ENCODE measurements around the gene OVCA2. TPM values are rescaled to one million over a fixed set of nuclear protein-coding genes. Genes with fewer than 3 reads are reported as not detected.
A peak's percentile ranks its signal among the peaks of the same experiment; 100 is the strongest.

The OVCA2 gene
- total RNA-seq, 4 donors from 2014 or later = 19.6 to 40.3 (median 36.5) TPM

DNA sequence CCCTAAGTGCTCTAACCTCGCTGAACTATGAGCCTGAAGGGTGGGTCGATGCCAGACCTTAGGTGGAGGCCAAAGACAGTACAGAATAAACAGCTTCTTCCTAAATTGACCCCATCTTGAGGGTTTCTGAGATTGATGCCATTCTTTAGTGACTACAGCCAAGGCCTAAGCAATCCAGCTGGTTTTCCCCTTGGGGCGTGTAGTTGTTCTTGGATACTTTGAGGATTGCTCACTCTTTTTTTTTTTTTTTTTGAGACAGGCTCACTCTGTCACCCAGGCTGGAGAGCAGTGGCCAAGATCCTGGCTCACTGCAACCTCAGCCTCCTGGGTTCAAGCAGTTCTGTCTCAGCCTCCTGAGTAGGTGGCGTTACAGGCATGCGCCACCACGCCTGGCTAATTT lies 2.0 kb downstream of the OVCA2 start:
- no peak for TF ChIP-seq EP300 (IDR thresholded peaks at IDR 0.05)
- TF ChIP-seq, protein P1, sequence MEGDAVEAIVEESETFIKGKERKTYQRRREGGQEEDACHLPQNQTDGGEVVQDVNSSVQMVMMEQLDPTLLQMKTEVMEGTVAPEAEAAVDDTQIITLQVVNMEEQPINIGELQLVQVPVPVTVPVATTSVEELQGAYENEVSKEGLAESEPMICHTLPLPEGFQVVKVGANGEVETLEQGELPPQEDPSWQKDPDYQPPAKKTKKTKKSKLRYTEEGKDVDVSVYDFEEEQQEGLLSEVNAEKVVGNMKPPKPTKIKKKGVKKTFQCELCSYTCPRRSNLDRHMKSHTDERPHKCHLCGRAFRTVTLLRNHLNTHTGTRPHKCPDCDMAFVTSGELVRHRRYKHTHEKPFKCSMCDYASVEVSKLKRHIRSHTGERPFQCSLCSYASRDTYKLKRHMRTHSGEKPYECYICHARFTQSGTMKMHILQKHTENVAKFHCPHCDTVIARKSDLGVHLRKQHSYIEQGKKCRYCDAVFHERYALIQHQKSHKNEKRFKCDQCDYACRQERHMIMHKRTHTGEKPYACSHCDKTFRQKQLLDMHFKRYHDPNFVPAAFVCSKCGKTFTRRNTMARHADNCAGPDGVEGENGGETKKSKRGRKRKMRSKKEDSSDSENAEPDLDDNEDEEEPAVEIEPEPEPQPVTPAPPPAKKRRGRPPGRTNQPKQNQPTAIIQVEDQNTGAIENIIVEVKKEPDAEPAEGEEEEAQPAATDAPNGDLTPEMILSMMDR (IDR thresholded peaks at IDR 0.05) = no peak
- TF ChIP-seq POLR2AphosphoS5 (IDR thresholded peaks at IDR 0.05) = no peak
- TF ChIP-seq POLR2A (IDR thresholded peaks at IDR 0.05) = no peak
- H3K27me3 ChIP-seq = no peaks in the 10 kb centered on the region
- H3K4me3 ChIP-seq = no peak overlapping the region
- no peaks in the 10 kb centered on the region for H3K9me3 ChIP-seq
- peaks cover 0 to 42% of the 10 kb centered on the region in 2 donors for H3K36me3 ChIP-seq
- peak overlapping the region in 1 of 4 donors; percentile 92 for H3K27ac ChIP-seq
- no peak for ATAC-seq
- H3K4me1 ChIP-seq = peaks cover 0 to 43% (median 13%) of the 10 kb centered on the region in 3 donors
- 39 to 47% methylated on average over 2 to 3 of the region's 6 CpGs for WGBS, 2 donors (ENCODE audit: low coverage in 1 of 2)

- peaks cover 0 to 49% (median 18%) of the 10 kb centered on the region in 3 donors for H3K4me1 ChIP-seq
- TF ChIP-seq POLR2A (IDR thresholded peaks at IDR 0.05) = no peak
- TF ChIP-seq, protein P1 (IDR thresholded peaks at IDR 0.05) = no peak
- H3K27me3 ChIP-seq = no peaks in the 10 kb centered on the region
- WGBS, 2 donors (ENCODE audit: low coverage in 1 of 2) = 33 to 86% methylated on average over 1 of the region's 5 CpGs
- no peaks in the 10 kb centered on the region for H3K9me3 ChIP-seq
- no peak for ATAC-seq
- peaks cover 0 to 36% of the 10 kb centered on the region in 2 donors for H3K36me3 ChIP-seq
- H3K27ac ChIP-seq = peak overlapping the region in 2 of 4 donors; percentile 6 to 31
- H3K4me3 ChIP-seq = no peak overlapping the region
These were observed 2.6 kb downstream of the OVCA2 start for GRCh38 chr17:2044263-2044894.

DNA sequence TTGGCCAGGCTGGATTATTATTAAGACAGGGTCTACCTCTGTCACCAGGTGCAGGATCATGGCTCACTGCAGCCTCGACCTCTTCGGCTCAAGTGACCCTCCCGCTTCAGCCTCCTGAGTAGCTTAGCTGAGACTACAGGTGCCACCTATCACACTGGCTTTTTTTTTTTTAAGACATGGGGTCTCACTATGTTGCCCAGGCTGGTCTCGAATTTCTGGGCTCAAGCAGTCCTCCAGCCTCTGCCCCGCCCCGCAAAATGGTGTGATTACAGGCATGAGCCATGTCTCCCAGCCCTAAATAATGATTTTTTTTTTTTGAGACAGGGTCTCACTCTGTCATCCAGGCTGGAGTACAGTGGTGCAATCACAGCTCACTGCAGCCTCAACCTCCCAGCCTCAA lies 5.8 kb downstream of the OVCA2 start:
- WGBS, 2 donors (ENCODE audit: low coverage in 1 of 2) = 96% methylated on average over 3 of the region's 6 CpGs; no CpG with 5 or more reads in 1 of the 2 donors
- TF ChIP-seq POLR2A (IDR thresholded peaks at IDR 0.05) (no peak), POLR2AphosphoS5 (IDR thresholded peaks at IDR 0.05) (no peak), EP300 (IDR thresholded peaks at IDR 0.05) (no peak)
- TF ChIP-seq, protein P1 (IDR thresholded peaks at IDR 0.05) = no peak
- no peak for ATAC-seq
- Histone ChIP-seq H3K4me1 (peaks cover 0 to 56% (median 21%) of the 10 kb centered on the region in 3 donors), H3K27me3 (peaks cover 21% of the 10 kb centered on the region), H3K36me3 (peaks cover 0 to 21% of the 10 kb centered on the region in 2 donors), H3K4me3 (no peak overlapping the region), H3K9me3 (no peaks in the 10 kb centered on the region), H3K27ac (no peak overlapping the region)

- no peak for ATAC-seq
- 10 to 15% methylated on average over 9 of the region's 9 CpGs for WGBS, 2 donors (ENCODE audit: low coverage in 1 of 2)
- Histone ChIP-seq H3K4me3 (peak overlapping the region in 1 of 2 donors; percentile 75), H3K9me3 (no peaks in the 10 kb centered on the region), H3K4me1 (peaks cover 0 to 53% (median 16%) of the 10 kb centered on the region in 3 donors), H3K27ac (peak overlapping the region in 1 of 4 donors; percentile 77), H3K27me3 (peaks cover 26% of the 10 kb centered on the region), H3K36me3 (peaks cover 0 to 10% of the 10 kb centered on the region in 2 donors)
- TF ChIP-seq EP300 (IDR thresholded peaks at IDR 0.05) (no peak), POLR2A (IDR thresholded peaks at IDR 0.05) (no peak), POLR2AphosphoS5 (IDR thresholded peaks at IDR 0.05) (no peak)
- TF ChIP-seq, protein P1 (IDR thresholded peaks at IDR 0.05) = no peak
These were observed 7.0 kb downstream of the OVCA2 start for GRCh38 chr17:2048805-2049204.

All from gastroesophageal sphincter (tissue), 4 donors.